GM19035 (cell line): ENCODE measurements around the gene SLC12A7.
"Not testable (repeated sequence)": the region's sequence is repeated elsewhere in the genome, so short reads cannot be mapped to it uniquely, and the experiment has no call there.

ENCODE experiments used
- ATAC-seq: cut with Tn5 transposase; IDR thresholded peaks from one replicate; pipeline ENCODE4 v1.9.1; 2021; ENCODE audit not compliant: unreplicated experiment

Gene SLC12A7

DNA sequence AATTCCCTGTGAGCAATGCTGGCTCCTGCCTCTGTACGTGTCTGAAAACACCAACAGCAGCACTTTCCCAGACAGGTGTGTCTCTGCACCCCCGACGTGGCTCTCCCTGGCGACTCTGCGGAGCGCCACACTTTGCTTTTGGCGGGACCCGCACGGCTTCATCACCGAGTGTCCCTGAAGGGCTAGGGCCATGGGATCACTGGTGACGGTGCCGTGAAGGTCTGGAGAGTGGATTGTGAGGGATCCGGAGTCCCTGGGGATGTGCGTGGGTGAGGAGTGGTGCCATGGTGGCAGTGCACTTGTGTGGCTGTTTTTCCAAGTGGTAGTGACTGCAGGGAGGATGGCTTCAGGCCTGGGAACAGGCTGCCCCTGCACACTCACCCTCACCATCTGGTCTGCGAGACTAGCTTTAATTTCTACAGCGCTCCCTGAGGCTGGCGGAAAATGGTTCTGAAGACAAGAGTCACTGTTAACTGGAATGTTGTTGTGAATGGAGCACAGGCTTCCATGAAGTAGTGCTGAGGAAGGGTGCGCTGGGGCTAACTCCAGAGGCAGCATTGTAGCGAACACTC, 100.0 kb downstream of the SLC12A7 start:
- no peak for ATAC-seq

DNA sequence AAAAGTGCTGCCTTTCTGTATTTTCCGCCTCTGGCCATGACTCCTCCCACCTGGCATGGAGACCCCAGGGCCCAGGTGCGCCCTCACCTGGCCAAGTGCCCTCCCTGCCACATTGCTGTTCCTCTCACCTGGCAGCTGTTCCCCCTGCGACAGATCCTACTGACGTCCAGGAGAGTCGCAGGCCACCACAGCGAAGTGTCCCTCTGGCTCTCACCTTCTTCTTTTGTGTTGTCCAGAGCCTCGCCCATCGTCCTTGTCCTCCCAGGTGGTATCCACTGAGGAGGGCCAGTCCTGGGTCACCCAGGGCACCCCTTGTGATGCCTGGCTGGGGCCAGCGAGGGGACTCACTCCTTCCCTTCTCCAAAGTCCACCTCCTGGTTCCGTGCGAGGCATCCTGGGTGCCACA, 100.6 kb downstream of the SLC12A7 start:
- no peak for ATAC-seq

DNA sequence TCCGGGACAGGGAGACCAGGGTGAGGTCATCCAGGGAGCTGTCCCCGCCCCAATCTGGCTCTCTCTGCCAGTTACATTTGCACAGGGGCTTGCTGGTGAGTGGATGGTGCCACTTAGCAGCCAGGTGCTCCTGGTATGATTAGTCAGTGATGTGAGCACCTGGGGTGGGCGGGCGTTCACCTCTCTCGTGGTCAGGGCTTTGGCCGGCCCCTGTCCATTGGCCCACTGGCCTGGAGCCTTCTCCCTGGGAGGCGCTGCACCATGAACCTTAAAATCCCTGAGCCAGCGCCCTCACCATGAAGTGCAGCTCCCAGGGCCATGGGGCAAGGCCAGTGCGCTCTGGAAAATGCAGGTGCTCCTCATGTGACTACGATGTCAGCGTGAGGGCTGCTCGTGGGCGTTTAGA, 101.2 kb downstream of the SLC12A7 start:
- ATAC-seq = no peak

DNA sequence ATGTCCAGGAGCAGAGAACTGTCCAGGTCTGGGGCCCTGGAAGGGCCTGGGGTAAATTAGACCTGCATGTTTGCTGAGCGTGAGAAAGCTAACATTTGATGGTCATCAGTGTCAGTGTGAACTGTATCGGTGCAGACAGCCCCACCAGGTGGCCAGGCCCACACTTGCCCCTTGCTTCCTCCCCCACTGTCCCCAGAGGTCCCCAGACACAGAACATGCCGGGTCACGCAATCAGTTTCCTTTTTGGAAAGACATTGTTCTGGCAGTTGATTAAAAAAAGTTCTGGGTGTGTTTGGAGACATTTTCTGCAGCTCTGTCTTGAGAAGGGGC, 101.7 kb downstream of the SLC12A7 start:
- ATAC-seq = no peak

DNA sequence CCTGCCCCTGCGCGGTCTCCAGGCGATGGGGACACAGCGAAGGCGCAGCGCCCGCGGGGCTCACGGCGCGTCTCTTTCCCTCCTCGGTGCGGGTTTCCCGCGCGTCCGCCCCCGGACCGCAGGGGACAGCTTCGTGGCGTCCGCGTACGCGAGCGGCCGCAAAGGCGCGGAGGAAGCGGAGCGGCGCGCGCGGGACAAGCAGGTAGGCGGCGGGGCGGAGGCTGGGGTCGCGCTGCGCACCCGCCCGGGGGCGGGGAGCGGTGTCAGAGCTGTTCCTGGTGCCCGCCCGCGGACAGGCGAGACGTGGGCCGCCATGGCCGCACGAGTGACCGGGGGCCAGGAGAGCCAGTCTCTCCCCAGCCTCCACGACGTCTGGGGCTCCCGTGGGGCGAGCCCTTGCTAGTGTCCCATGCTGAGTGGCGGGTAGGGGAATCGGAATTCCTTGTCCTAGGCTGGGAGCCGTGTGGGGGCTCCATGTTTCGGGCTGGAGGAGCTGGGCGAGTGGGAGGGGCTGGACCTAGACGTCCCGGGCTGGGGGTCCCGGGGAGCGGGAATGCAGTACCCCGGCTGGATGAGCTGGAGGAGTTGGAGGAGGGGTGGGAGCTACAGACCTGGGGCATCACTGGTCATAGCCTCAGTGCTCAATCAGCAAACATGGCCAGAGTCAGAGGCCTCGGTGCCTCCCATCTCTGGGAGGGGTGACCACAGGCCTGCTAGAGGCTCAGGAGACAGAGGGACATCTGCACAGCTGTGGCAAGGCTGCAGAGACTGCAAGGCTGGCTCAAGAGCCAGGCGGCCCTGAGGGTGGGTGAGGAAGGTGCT, 102.3 kb downstream of the SLC12A7 start:
- no peak for ATAC-seq

DNA sequence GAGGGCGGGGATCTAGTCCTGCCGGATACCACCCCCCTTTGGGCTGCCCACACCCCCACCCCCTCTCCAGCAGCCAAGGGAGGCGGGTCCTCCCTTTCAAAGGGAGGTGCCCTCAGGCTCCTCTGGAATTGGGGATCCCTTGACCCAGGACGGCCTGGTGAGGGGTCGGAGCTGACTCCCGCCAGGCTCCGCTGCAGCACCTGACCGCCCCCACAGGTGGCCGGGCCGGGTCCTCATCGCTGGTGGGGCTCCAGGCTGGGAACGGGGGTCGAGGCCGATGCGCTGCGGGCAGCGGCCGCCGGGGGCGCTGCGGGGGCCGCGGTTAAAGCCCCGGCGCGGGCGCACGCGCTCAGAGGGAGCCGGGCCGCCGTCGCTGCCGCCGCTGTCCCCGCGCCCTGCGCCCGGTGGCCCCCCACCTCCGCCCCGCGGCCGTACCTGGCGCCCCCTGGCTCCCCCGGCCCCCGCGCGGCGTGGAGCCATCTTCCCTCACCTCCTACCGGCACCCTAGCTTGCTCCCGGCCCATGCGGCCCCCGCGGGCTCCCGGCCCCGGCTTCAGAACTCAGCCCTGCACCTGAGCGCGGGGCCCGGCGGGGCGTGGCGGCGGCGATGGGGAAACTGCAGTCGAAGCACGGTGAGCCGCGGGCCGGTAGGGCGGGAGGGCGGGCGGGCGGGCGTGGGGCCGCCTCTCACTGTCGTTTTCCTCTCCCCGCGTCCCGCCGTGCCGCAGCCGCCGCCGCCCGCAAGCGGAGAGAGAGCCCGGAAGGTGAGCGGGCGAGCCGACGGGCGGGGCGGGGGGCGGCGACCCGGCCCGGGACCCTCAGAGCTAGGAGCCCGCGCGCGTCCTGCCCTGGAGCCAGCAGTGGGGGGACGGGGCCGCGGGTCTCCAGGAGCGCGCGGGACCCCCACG, 103.2 kb downstream of the SLC12A7 start, which contains the start of gene NKD2:
TSS of gene NKD2 (plus strand) at position 352 of the 908 bp plus-strand sequence. CDS start at position 608, 256 bp downstream.
- ATAC-seq = no peak

DNA sequence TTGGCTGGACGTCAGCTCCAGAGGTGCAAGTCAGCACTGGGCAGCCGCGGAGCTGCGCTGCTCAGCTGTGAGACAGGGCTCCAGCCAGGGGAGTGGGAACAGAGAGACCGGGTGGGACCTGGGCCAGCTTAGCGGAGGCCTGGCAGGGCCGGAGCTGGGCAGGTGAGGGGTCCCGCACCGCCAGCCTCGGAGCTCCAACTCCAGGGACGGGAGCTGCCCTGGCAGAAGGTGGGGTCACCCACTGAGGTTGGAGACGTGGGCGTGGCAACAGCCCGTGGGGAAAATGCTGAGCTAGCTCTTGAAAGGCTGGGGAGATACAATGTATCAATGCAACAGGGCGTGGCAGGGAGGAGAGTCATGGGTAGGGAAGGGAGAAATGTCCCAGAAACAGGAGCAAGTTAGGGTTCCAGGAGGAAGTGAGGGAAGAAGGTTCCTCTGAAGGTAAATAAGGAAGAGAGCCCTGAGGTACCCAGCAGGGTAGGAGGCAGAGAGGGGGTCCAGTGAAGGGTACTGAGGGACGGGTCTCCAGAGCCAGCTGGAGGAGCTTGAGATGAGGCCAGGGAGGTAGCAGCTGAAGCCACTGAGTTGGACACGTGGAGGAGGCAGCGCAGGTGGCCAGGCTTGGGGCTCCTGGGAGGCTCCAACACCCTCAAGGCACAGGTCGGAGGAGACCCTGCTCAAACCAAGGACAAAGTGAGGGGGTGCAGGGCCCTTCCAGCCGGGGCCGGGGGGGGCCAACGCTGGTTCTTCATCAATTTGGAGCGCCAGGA, 104.0 kb downstream of the SLC12A7 start:
- ATAC-seq = no peak

DNA sequence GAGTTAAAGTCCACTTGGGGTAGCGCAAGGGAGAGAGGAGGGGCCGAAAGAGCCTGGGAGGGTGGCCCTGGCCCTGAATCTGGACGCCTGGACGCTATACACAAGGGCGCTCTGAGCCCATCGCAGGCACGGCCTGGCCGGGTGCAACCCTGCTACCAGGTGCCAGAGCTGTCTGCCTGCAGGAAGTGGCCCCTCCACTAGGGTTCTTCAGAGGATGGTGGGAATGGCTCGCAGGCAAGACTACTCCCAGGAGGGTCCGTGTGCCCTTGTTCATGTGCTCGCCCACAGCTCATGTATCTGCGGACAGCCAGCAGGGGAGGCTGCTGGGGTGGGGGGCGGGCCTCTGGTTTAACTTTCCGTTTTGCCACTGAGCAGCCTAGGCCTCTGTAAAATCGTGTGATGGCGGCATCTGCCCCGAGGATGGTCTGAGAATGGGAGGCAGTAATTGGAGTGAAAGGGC, 104.6 kb downstream of the SLC12A7 start:
- ATAC-seq = no peak

DNA sequence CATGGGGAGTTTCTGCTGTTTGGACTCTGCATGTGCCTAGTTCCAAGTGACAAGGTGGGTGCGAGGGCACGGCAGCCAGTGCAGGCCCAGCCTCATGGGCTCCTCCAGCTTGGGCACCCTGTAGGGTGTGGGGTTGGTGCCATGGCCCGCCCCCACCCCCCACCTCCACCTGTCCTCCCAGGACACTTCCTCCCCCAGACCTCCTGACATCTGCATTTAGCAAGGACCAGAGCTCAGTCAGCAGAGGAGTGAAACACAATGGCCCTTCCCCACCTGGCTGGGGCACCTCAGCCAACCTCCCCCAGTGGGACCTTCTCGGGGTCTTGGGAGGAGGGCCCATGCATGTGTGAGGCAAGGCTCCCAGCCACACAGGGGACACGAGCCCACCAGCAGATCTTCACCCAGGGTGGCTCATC, 105.2 kb downstream of the SLC12A7 start:
- ATAC-seq = no peak

DNA sequence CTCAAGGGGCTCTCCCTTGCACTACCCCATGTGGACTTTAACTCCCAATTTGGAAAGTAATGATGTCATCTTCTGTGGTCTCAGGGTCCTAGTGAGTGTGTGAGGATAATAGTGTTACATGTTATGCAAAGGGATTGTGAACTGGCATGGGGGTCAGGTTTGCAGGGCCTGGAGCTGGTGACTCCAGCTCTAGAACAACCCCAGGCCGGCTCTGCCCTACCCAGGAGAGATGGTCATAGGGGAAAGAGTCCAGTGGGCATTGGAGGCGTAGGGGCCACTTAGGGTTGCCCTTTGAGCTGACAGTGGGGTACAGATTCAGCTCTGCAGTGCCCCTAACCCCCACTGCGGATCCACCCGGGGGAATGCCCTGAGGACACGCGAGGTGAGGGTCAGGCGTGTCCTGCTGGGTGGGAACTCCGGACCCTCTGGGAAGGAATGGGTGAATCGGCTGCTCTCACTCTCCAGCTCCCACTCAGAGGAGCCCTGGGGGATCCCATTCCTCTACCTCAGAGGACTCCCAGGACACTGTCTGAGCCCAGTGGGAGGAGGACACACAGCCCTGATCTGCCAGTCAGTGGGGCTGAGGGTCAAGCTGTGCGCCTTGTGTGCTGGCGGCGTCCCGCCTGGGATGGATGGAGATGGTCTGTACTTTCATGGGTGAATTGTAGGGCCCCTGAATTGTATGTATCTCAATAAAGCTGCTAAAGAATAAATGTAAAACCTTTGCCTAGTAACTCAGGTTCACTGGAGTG, 105.8 kb downstream of the SLC12A7 start:
- ATAC-seq = no peak

DNA sequence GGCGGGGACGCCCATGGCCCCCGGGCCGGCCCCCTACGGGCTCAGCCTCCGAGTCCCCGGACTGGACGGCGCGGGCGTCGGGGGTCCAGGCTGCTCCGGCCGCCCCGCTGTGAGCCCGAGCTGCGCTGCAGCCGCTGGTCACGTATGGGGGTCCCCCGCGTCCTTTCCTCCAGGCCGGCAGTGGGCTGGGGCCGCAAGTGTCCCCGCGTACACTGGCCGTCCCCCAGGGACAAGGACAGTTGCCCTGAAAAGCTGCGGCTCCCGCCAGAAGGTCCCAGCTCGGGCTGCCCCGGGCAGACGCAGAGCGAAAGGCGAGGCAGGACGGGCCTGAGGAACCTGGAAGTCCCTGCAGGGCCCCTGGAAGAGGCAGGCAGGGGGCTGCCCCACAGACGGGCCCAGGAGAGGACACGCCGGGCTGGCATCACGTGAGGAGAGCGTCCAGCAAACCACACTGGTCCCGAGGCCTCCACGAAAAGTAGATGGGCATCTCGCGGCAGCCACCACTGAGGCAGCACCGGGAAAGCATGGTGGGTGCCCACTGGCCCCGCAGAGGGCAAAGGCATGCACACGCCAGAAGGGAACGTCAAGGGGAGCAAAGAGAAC, 106.5 kb downstream of the SLC12A7 start:
- ATAC-seq = no peak

DNA sequence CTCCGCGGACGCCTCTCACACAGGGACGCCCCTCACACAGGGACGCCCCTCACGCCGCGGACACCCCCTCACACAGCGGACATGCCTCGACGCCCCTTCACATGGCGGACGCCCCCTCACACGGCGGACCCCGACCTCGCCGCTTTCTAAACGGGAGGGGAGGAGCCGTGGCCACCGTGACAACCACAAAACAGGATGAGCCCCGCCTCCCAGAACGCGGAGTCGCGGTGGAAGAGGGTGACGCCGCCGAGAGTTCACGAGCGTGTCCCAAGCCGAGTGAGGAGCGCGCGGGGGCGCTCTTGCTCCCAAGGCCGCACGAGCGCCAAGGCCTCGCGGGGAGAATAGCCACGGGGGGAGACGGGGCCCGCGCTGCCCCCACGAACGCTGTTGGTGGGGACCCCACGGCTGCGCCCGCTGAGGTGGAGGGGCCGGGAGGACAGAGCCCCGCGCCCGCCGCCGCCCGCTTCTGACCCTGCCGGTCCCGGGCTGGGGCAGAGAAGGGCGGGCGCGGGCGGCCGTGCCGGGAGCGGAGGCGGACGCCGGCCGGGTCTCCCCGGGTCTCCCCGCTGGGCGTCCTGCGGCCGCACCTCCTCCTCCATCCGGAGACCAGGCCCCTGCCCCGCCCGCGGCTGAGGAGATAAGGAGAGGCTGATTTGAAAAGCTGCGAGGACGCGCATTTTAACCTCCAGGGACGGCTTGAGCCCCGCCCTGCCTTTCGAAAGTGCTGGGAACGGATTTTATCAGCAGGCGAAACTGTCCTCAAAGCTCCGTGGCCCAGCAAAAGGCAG, 107.2 kb downstream of the SLC12A7 start:
- no peak for ATAC-seq

DNA sequence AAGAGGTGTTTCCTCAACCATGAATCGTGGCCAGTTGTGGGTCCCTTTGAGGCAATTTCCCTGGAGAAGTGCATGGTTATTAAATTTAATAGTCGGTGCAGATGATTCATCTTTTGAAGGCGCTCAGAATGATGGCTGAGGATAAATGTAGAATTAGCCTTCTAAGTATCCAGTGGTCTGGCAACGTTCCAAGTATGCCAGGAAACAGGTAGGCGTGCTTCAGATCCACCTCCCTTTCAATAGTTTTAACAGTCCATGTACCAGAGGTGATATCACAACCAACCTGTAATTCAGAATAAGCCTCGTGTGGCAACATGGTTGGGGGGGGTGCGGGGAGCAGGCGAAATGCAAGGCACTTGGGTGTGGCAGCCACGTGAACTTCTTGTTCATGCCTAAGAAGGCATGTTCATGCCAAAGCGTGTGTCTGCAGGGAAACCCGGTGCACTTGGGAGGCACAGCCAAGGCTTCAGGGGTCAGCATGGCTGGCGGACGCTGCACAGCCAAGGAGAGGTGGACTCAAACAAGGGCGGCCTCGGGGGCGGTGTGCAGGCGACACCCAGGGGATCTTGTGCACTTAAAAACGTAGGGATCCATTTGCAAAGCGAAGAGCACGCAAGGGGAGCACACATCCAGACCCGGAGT, 108.4 kb downstream of the SLC12A7 start:
- ATAC-seq = no peak

DNA sequence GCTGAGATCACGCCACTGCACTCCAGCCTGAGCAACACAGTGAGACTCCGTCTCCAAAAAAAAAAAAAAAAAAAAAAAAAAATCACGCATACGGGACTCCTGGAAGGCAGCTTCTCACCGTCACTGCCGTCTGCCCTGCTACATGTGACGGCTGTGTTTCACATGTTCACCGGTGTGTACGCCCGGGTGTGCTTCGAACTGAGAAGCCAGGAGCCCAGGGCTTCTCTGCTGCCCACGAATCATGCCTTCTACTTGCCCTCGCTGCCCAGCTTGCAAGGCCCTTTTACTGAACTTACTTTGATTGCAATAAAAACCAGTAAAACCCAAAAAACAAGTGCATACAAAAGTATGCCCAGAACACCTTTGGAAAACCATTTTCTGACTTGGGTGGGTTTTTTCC, 109.0 kb downstream of the SLC12A7 start:
- ATAC-seq = no peak

DNA sequence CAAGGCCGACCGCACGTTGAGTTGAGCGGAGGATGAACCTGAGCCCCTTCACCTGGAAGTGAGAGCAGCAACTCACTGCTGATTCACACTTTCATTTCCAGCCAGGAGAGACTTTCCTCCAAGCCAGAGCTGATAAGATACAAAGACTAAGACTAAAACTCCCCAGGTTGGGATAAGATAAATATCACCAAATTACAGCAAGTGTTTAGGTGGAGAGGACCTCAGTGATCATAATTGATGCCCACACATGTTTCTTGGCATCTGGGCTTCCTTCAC, 109.7 kb downstream of the SLC12A7 start:
- ATAC-seq = no peak

DNA sequence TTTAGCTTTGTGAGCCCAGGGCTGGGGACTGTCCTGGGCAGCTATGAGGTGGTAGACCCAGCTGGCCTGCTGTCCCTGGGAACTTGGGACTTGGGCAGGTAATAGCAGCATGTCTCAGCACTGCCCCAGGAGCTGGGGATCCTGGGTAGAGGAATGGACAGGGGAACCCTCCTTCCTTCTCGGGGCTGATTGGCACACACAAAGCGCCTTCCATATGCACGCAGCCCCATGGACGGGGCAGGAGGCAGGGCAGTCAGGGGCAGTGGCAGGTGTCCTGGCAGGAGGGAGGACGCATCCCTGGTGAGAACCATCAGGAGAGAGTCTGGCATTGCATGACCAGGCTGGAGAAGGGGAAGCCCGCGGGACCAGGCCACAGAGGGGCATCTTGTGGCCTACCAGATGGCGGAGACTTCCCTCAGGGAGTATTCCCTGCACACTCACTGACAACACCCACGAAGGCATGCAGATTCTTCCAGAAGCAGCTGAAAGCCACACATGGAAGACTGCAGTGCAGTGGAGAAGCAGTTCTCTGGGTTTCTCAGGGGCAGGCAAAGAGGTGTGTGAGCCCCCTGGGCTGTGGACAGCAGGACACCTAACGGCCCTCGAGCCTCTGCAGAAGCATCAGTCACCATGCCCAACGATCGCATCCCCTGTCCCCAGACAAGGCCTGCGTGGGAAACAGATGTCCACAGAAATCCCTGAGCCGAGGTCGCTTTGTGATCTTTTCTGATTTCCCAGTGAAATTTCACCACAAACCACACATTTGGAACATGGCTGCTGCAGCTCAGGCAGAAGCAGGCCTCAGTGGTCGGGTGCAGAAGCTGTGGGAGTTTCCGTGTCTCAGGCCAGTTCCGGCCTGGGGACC, 110.2 kb downstream of the SLC12A7 start:
- no peak for ATAC-seq

DNA sequence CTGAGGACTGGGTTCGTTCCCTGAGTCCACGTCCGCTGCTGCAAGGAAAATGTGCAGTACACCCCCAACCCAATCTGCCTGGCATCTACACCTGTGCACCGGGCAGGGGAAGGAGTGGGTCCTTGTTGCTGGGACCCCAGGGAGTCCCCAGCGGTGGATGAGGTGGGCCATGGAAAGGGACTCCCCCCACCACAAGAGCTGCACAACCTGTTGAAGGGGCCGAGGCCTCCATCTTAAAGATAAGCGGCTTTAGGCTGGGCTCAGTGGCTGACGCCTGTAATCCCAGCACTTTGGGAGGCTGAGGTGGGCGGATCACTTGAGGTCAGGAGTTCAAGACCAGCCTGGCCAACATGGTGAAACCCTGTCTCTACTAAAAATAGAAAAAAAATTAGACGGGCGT, 111.0 kb downstream of the SLC12A7 start:
- not testable (repeated sequence) for ATAC-seq
